Stimulated activated naive CD4-positive, alpha-beta T cell (primary cell): ENCODE results near the gene YIPF6.
"Not testable (repeated sequence)": the region's sequence is repeated elsewhere in the genome, so short reads cannot be mapped to it uniquely, and the experiment has no call there.

Experiments used
- DNase-seq, 6 experiments: peaks; one replicate each; lab custom pipeline; 2025; lab: John Stamatoyannopoulos, UW

YIPF6 gene

DNA sequence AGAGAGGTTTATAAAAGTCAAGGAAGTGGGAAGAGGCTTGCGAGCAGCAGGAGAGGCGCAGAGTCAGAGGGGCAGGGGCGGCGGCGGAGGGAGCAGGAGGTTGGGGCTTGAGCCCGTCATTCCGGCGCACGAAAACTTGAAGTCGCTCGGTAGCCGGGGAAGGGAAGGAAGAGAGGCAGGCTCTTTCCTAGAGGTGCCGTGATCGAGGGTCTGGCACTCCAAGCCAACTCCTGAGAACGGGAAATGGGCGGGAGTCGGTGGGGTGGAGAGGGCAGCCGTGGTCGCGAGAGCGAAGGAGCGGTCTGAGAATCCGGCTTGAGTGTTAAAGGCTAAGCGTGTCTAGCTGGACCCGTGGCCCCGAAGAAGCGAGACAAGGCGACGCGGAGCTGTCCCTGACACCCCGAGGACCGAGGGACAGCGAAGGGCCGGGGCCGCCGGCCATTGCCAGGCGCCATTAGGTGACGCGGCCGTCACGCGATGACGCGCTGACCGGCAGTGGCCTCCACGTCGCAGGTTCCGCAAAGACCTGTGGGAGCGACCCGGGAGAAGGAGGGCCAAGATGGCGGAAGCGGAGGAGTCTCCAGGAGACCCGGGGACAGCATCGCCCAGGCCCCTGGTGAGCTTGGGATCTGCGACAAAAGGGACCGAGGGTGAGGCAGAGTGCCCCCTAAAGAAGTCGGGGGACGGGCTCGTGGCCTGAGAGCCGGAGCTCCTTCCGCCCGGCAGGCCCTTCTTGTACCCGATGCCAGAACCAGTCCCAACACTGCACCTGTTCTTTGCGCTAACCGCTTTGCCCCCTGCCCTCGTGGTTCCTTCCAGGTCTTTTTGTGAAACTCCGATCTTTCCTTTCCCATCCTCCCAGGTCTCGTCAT, at the start of gene YIPF6:
Gene YIPF6 (plus strand): TSS at position 544 of the 872 bp plus-strand sequence. CDS start 16 bp downstream, at position 560.
- DNase-seq: peak; percentile 6 to 57 (median 42)

GRCh38 chrX:68451720-68452119, 47.1 kb upstream of the YIPF6 start:
- DNase-seq: no peak

DNA sequence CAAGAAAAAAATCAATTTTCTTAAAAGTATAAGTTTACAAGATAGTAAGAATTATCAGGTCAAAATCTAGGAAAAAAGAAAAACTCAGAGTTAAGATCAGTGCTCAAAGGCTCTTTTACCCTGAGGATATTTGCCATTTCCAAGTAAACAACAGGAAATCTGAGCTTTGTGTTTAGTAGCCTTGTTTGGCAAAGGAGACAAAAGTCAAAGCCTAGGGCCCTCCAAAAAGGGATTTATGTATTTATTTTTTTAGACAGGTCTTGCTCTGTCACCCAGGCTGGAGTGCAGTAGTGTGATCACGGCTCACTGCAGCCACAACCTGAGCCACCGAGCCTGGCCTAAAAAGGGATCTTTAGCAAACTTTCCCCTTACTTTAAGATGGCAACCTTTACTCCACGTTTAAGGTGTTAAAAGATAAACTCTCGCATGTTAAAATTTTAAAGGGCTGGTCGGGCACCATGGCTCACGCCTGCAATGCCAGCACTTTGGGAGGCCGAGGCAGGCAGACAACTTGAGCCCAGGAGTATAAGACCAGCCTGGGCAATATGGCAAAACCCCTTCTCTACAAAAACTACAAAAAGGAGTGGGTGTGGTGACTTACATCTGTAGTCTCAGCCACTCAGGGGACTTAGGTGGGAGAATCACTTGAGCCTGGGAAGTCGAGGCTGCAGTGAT, 44.2 kb upstream of the YIPF6 start:
- no peak for DNase-seq

- DNase-seq: no peak
These were observed 43.7 kb upstream of the YIPF6 start for GRCh38 chrX:68455151-68455510.

- DNase-seq: no peak
These were observed 37.8 kb upstream of the YIPF6 start for GRCh38 chrX:68461093-68461492.

DNA sequence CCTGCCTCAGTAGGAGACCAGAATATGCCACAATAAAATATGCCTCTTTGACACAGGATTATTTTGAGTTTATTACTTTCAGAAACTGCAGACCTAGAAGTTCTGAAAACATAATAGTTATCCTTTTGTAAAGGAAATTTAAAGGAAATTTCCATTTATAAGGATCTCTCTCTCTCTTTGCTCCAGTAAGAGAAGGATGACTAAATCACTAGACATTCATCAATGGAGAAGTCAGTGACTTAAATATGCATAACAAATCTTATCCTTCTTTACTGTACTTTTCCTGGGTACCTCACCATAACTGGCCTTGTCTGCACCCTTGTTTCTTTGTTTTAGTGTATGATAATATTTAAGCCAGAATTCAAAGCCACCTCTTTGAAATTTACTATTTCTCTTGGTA, 37.3 kb upstream of the YIPF6 start:
- DNase-seq: no peak

DNA sequence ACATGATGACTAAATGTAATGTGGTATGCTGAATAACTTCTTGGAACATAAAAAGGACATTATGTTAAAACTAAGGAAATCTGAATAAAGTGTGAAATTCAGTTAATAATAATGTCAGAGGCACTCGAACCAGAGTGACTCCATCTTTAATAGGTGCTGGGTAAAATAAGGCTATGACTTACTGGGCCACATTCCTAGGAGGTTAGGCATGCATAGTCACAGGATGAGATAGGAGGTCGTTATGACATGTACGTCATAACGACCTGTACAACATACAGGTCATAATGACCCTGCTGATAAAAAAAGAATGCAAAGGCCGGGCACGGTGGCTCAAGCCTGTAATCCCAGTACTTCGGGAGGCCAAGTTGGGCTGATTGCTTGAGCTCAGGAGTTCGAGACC, 36.7 kb upstream of the YIPF6 start:
- DNase-seq: no peak

GRCh38 chrX:68462653-68463052, 36.2 kb upstream of the YIPF6 start:
- peak in 1 of 6 experiments; percentile 3 for DNase-seq

GRCh38 chrX:68463880-68464279, 35.0 kb upstream of the YIPF6 start:
- DNase-seq: no peak

DNA sequence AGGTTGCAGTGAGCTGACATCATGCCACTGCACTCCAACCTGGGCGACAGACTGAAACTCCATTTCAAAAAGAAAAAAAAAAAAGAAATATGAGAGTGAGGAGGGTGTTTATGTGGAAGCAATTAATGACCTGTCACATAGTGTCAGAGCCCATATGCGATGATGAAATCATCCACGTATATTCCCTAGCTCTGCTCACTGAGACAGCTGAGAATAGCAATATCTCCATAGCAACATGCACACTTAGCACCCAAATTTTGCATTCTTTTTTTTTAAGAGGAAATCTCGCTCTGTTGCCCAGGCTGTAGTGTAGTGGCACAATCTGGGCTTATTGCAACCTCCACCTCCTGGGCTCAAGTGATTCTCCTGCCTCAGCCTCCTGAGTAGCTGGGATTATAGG, 34.1 kb upstream of the YIPF6 start:
- no peak for DNase-seq

GRCh38 chrX:68480969-68481368, 17.9 kb upstream of the YIPF6 start:
- no peak for DNase-seq

GRCh38 chrX:68486198-68486597, 12.7 kb upstream of the YIPF6 start:
- not testable (repeated sequence) for DNase-seq

DNA sequence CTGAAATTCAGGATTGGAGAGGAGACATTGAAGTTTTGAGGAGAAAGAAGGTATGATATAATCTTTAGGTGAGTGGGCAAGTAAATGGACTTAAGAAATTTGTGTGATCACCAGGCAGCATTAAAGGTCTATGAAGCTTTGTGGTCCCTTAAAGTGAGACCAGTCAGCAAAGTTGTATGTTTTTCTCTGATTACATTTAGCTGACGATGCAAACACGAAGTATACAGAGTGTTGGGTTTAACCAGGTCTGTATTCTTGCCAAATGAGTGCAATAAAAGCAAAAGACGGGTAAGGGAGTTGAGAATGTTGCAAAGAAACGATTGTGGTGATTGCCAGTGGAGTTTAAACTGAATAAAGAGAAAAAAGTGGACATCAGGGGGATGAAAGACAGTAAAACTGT, 11.6 kb upstream of the YIPF6 start:
- no peak for DNase-seq

DNA sequence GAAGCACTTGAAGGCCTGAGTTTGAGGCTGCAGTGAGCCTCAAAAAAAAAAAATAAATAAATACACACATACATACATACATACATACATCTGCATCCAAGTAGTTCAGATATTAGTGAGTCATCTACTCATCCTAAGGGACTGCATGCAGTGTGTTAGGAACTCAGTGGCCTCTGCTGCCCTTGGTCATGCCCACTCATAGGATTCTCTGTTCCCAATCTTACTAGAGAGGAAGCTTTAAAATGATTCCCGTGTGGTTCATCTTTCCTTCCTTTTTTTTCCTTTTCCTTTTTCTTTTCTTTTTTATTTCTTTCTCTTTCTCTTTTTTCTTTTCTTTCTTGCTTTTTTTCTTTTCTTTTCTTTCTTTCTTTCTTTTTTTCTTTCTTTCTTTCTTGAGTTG, 10.9 kb upstream of the YIPF6 start:
- no peak for DNase-seq

GRCh38 chrX:68488657-68489056, 10.2 kb upstream of the YIPF6 start:
- no peak for DNase-seq

DNA sequence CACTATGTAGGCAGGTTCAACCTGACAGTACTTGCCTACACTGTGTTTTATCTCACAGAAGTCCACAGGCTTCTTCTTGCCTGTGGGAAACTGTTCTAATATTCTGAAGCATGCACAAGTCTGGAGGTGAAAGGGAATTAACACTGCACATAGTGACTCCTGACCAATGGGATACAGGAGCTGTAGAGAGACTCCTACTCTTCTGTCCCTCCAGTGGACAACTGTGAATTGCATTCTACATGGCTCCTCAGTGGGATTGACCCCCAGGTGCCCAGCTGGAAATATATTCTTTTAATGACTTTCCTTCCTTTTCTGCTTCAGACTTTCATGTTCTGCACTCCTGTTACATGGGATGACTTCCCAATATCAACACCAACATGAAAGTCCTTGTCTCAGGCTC, 8.2 kb upstream of the YIPF6 start:
- DNase-seq: no peak

DNA sequence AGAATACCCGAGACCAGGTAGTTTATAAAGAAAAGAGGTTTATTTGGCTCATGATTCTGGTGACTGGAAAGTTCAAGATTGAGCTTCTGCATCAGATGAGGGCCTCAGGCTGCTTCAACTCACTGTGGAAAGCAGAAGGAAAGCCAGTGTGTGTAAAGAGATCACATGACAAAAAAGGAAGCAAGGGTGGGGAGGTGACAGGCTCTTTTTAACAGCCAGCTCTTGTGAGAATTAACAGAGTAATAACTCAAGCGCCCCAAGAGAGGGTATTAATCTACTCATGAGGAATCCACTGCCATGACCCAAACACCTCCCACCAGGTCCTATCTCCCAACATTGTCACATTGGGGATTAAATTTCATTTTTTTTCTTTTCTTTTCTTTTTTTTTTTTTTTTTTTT, 6.3 kb upstream of the YIPF6 start:
- DNase-seq: no peak

GRCh38 chrX:68493776-68494175, 5.1 kb upstream of the YIPF6 start:
- not testable (repeated sequence) for DNase-seq

GRCh38 chrX:68498044-68498507, 775 bp upstream of the YIPF6 start:
- DNase-seq: no peak

- no peak for DNase-seq
These were observed 973 bp downstream of the YIPF6 start for GRCh38 chrX:68499543-68500504.

DNA sequence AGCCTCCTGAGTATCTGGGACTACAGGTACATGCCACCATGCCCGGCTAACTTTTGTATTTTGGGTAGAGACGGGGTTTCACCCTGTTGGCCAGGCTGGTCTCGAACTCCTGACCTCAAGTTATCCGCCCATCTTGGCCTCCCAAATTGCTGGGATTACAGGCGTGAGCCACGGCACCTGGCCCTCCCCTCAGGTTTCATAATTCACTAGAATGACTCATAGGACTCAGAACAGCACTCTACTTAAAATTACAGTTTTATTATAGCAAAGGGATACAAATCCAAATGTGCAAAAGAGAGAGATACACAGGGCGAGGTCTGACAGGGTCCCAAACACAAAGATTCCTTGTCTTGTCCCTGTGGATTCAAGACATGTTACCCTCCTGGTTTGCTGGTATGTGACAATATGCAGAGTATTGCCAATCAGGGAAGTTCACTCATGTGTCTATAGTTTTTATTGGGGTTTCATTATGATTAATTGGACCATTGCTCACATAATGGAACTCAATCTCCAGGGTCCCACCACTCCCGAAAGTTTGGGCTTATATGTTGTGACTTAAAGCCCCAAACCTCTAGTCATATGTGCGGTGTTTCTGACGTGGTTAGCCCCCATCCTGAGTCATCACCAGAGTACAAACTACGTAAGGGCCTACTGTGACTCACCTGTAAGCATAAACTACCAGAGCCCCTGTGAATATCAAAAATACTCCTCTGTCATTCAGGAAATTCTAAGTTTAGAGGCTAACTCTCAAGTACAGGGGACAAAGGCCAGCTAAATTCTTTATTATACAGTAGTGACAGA, 5.2 kb downstream of the YIPF6 start:
- DNase-seq: no peak
